Gastrocnemius medialis (tissue), 4 donors: ENCODE measurements around the gene CNOT4. TPM values are rescaled to one million over a fixed set of nuclear protein-coding genes. Genes with fewer than 3 reads are reported as not detected.

ENCODE experiments used
- ATAC-seq, 2 donors: fragments of 150-250 bp; one replicate each; pipeline ENCODE4 v1.9.1; 2016
- DNase-seq, 2 donors: peaks; one replicate each; pipeline ENCODE4 v3.0.0-alpha.2; 2019
- H3K27ac ChIP-seq, 4 donors: fragments of 200-600 bp; sonication (generic); 1 replicate in 1 of 4; 2 replicates in 3 of 4; pipeline ENCODE4 v1.5.1; 2016 to 2018; ENCODE audit warnings: mild to moderate bottlenecking in 2 of 4, moderate library complexity in 1 of 4
- H3K27me3 ChIP-seq, 3 donors: fragments of 200-600 bp; sonication (generic) in 2 of 3; 1 replicate in 1 of 3; 2 replicates in 2 of 3; pipeline versions ENCODE4 v1.5.1 to v1.6.0; 2016 to 2019; ENCODE audit warnings: mild to moderate bottlenecking in 1 of 3, moderate library complexity in 1 of 3
- H3K36me3 ChIP-seq, 2 donors: fragments of 200-600 bp; sonication (generic) in 1 of 2; one replicate each; pipeline ENCODE4 v1.5.1; 2017 to 2018
- H3K4me1 ChIP-seq, 2 donors: fragments of 200-600 bp; sonication (generic) in 1 of 2; one replicate each; pipeline ENCODE4 v1.5.1; 2016 to 2017; ENCODE audit warnings: mild to moderate bottlenecking in 2 of 2
- H3K4me3 ChIP-seq, 4 donors: fragments of 200-600 bp; sonication (generic) in 3 of 4; 1 replicate in 1 of 4; 2 replicates in 3 of 4; pipeline ENCODE4 v1.5.1; 2016 to 2019; ENCODE audit warnings: mild to moderate bottlenecking in 2 of 4
- H3K9me3 ChIP-seq, 3 donors: fragments of 200-600 bp; sonication (generic) in 2 of 3; 1 replicate in 1 of 3; 2 replicates in 2 of 3; pipeline ENCODE4 v1.5.1; 2016 to 2019
- CTCF ChIP-seq, 5 experiments: fragments of 450-650 bp in 3 of 5; fragments of 200-600 bp in 2 of 5; sonication (generic) in 2 of 5; IDR thresholded peaks in 4 of 5; conservative IDR thresholded peaks in 1 of 5; 1 replicate in 4 of 5; 2 replicates in 1 of 5; pipeline ENCODE4 v1.5.1; 2016 to 2019; ENCODE audit warnings: antibody characterized with exemption in 5 of 5, mild to moderate bottlenecking in 3 of 5, moderate library complexity in 3 of 5
- POLR2A ChIP-seq, 2 donors: fragments of 450-650 bp; IDR thresholded peaks; one replicate each; pipeline ENCODE4 v1.6.1; 2017; ENCODE audit warnings: antibody characterized with exemption in 2 of 2, mild to moderate bottlenecking in 2 of 2, moderate library complexity in 2 of 2
- in situ Hi-C, 4 donors: fragments of 200-750 bp; cut with MboI; loops; one replicate each; pipeline versions ENCODE4 v1.15.0 to v1.8.0; 2017; ENCODE audit warnings: low sequenced_read_pairs in 4 of 4
- intact Hi-C: fragments of 100-400 bp; cut with DNase I; formaldehyde crosslinking; loops from one replicate; pipeline ENCODE4 v1.15.1; 2023; ENCODE audit warnings: low total_unique reads
- total RNA-seq, 4 donors: library from RNA; depleted of rRNA; stranded (reverse); fragments of >200 nt; gene quantifications; one replicate each; pipeline versions ENCODE4 v1.1.0 to v1.2.3, GENCODE V29; 2016

Gene CNOT4
- total RNA-seq, 4 donors from 2014 or later: 25.5 to 38.1 (median 30.7) TPM

- intact Hi-C loops (no loop called here), in situ Hi-C loops (no loop called here)
- Histone ChIP-seq H3K4me3 (no peak overlapping the region), H3K9me3 (no peaks in the 10 kb centered on the region), H3K36me3 (no peaks in the 10 kb centered on the region), H3K27ac (no peak overlapping the region), H3K4me1 (peaks cover 9 to 21% of the 10 kb centered on the region in 2 donors), H3K27me3 (no peaks in the 10 kb centered on the region)
- TF ChIP-seq POLR2A (IDR thresholded peaks at IDR 0.05): no peak
- TF ChIP-seq CTCF (IDR thresholded peaks at IDR 0.05 in 4 of 5, conservative IDR thresholded peaks at IDR 0.05 in 1 of 5): no peak
- DNase-seq (no peak), ATAC-seq (no peak)
These were observed 79.3 kb downstream of the CNOT4 start for GRCh38 chr7:135430626-135431025.

GRCh38 chr7:135428879-135429278 is 81.0 kb downstream of the CNOT4 start:
- Histone ChIP-seq H3K4me3 (no peak overlapping the region), H3K36me3 (no peaks in the 10 kb centered on the region), H3K27me3 (no peaks in the 10 kb centered on the region), H3K9me3 (no peaks in the 10 kb centered on the region), H3K4me1 (peaks cover 12 to 21% of the 10 kb centered on the region in 2 donors), H3K27ac (no peak overlapping the region)
- in situ Hi-C loops: no loop called here
- no peak for TF ChIP-seq CTCF (IDR thresholded peaks at IDR 0.05 in 4 of 5, conservative IDR thresholded peaks at IDR 0.05 in 1 of 5)
- no peak for TF ChIP-seq POLR2A (IDR thresholded peaks at IDR 0.05)
- intact Hi-C loops: no loop called here
- DNase-seq: no peak
- ATAC-seq: no peak

GRCh38 chr7:135428011-135428410 is 81.9 kb downstream of the CNOT4 start:
- ATAC-seq: no peak
- DNase-seq: no peak
- H3K27ac ChIP-seq: no peak overlapping the region
- intact Hi-C loops: no loop called here
- no peak overlapping the region for H3K4me3 ChIP-seq
- in situ Hi-C loops: no loop called here
- no peaks in the 10 kb centered on the region for H3K36me3 ChIP-seq
- peaks cover 12 to 21% of the 10 kb centered on the region in 2 donors for H3K4me1 ChIP-seq
- TF ChIP-seq CTCF (IDR thresholded peaks at IDR 0.05 in 4 of 5, conservative IDR thresholded peaks at IDR 0.05 in 1 of 5) (no peak), POLR2A (IDR thresholded peaks at IDR 0.05) (no peak)
- no peaks in the 10 kb centered on the region for H3K27me3 ChIP-seq
- H3K9me3 ChIP-seq: no peaks in the 10 kb centered on the region

GRCh38 chr7:135427166-135427565 is 82.7 kb downstream of the CNOT4 start:
- H3K36me3 ChIP-seq: no peaks in the 10 kb centered on the region
- no peak for DNase-seq
- H3K9me3 ChIP-seq: no peaks in the 10 kb centered on the region
- no peak for ATAC-seq
- H3K4me1 ChIP-seq: peaks cover 12 to 21% of the 10 kb centered on the region in 2 donors
- intact Hi-C loops: no loop called here
- in situ Hi-C loops: no loop called here
- no peak overlapping the region for H3K27ac ChIP-seq
- no peak overlapping the region for H3K4me3 ChIP-seq
- no peak for TF ChIP-seq POLR2A (IDR thresholded peaks at IDR 0.05)
- no peak for TF ChIP-seq CTCF (IDR thresholded peaks at IDR 0.05 in 4 of 5, conservative IDR thresholded peaks at IDR 0.05 in 1 of 5)
- no peaks in the 10 kb centered on the region for H3K27me3 ChIP-seq

DNA sequence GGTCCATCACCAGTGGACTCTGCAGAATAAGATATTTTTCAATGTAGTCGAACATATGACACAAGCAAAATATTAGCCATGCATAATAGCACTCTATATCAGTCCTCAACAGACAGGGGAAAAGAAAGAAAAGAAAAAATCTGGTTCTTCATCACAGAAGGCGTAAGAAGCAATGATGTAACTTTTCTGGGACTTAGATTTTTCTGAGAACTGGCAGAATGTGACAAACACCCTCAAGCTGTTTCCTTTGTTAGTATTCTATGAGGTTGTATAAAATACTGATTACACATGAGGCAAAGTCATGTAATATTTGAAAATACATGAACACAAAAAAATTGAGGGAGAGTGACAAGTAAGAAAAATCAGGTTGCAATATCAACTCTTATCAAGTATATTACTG is 84.9 kb downstream of the CNOT4 start:
- Histone ChIP-seq H3K36me3 (no peaks in the 10 kb centered on the region), H3K9me3 (no peaks in the 10 kb centered on the region), H3K4me1 (peaks cover 18 to 22% of the 10 kb centered on the region in 2 donors), H3K4me3 (no peak overlapping the region), H3K27ac (no peak overlapping the region), H3K27me3 (no peaks in the 10 kb centered on the region)
- no peak for DNase-seq
- ATAC-seq: no peak
- in situ Hi-C loops: no loop called here
- intact Hi-C loops: no loop called here
- TF ChIP-seq POLR2A (IDR thresholded peaks at IDR 0.05): no peak
- TF ChIP-seq CTCF (IDR thresholded peaks at IDR 0.05 in 4 of 5, conservative IDR thresholded peaks at IDR 0.05 in 1 of 5): no peak
